WTC11 (cell line): Measurements from ENCODE around the gene GCG. TPM values are rescaled to one million over a fixed set of nuclear protein-coding genes. Genes with fewer than 3 reads are reported as not detected.

Source experiments
- ATAC-seq: fragments of 200-7000 bp; cut with Tn5 transposase; 2 replicates; pipeline ENCODE4 v1.10.0; 2021; ENCODE audit warnings: mild to moderate bottlenecking, moderate library complexity
- CTCF ChIA-PET: fragments of 300-600 bp; sonication (Branson Sonifier 250); formaldehyde crosslinking; loops from one replicate; lab custom pipeline; 2021; ENCODE audit warnings: antibody characterized with exemption; lab: Charles Lee
- POLR2A ChIA-PET: fragments of 350-600 bp; sonication (Branson Sonifier 250); formaldehyde crosslinking; loops from one replicate; lab custom pipeline; 2021; ENCODE audit warnings: antibody characterized with exemption; lab: Charles Lee
- DNase-seq: peaks from one replicate; pipeline ENCODE4 v3.0.0; 2021; ENCODE audit warnings: low spot score
- H3K27ac Mint-ChIP-seq: 2 replicates; pipeline ENCODE4 v1.8.0; 2021; ENCODE audit warnings: mixed read lengths
- H3K27me3 Mint-ChIP-seq: 2 replicates; pipeline ENCODE4 v1.8.0; 2021; ENCODE audit warnings: low read depth, mild to moderate bottlenecking, moderate library complexity, mixed read lengths
- H3K36me3 Mint-ChIP-seq: 2 replicates; pipeline ENCODE4 v1.8.0; 2021; ENCODE audit warnings: mixed read lengths
- H3K4me1 Mint-ChIP-seq: 2 replicates; pipeline ENCODE4 v1.8.0; 2022; ENCODE audit warnings: mixed read lengths
- H3K4me3 Mint-ChIP-seq: 2 replicates; pipeline ENCODE4 v1.8.0; 2021; ENCODE audit warnings: mild to moderate bottlenecking, moderate library complexity, mixed read lengths
- H3K9me3 Mint-ChIP-seq: 2 replicates; pipeline ENCODE4 v1.8.0; 2021; ENCODE audit warnings: mixed read lengths
- ATF1 ChIP-seq: sonication (generic); formaldehyde crosslinking; IDR thresholded peaks from 2 replicates; pipeline ENCODE4 v1.8.1; 2023; ENCODE audit warnings: mild to moderate bottlenecking, moderate library complexity, missing genetic modification reagents
- CREB1 ChIP-seq: sonication (generic); formaldehyde crosslinking; IDR thresholded peaks from 2 replicates; pipeline ENCODE4 v1.8.0; 2023; ENCODE audit warnings: mild to moderate bottlenecking, missing genetic modification reagents
- E2F1 ChIP-seq: sonication (generic); formaldehyde crosslinking; IDR thresholded peaks from 2 replicates; pipeline ENCODE4 v1.8.0; 2022; ENCODE audit warnings: mild to moderate bottlenecking, missing genetic modification reagents
- ERG ChIP-seq: fragments of 250-450 bp; sonication (Bioruptor Pico); IDR thresholded peaks from 2 replicates; pipeline ENCODE4 v1.8.0; 2021; ENCODE audit warnings: mild to moderate bottlenecking
- FOXP1 ChIP-seq: sonication (generic); formaldehyde crosslinking; IDR thresholded peaks from 2 replicates; pipeline ENCODE4 v1.8.0; 2022; ENCODE audit warnings: missing genetic modification reagents, mild to moderate bottlenecking, moderate library complexity, borderline replicate concordance
- GABPB1 ChIP-seq: sonication (generic); formaldehyde crosslinking; IDR thresholded peaks from 2 replicates; pipeline ENCODE4 v1.8.1; 2023; ENCODE audit warnings: mild to moderate bottlenecking, missing genetic modification reagents
- GTF2I ChIP-seq: fragments of 250-450 bp; sonication (Bioruptor Pico); conservative IDR thresholded peaks from 2 replicates; pipeline ENCODE4 v1.4.0; 2021; ENCODE audit warnings: mild to moderate bottlenecking
- HMGXB4 ChIP-seq: sonication (generic); formaldehyde crosslinking; IDR thresholded peaks from 2 replicates; pipeline ENCODE4 v1.8.1; 2023; ENCODE audit warnings: mild to moderate bottlenecking, moderate library complexity, missing genetic modification reagents
- JAZF1 ChIP-seq: fragments of 250-450 bp; sonication (Bioruptor Pico); IDR thresholded peaks from 2 replicates; pipeline ENCODE4 v1.9.0; 2021; ENCODE audit warnings: moderate library complexity, mild to moderate bottlenecking, inconsistent platforms
- RORB ChIP-seq: fragments of 250-450 bp; sonication (Bioruptor Pico); IDR thresholded peaks from 2 replicates; pipeline ENCODE4 v1.9.0; 2021; ENCODE audit warnings: mild to moderate bottlenecking
- SMAD3 ChIP-seq: sonication (generic); formaldehyde crosslinking; IDR thresholded peaks from 2 replicates; pipeline ENCODE4 v1.8.0; 2022; ENCODE audit warnings: missing genetic modification reagents, mild to moderate bottlenecking, borderline replicate concordance
- SMAD4 ChIP-seq: sonication (generic); formaldehyde crosslinking; IDR thresholded peaks from 2 replicates; pipeline ENCODE4 v1.8.0; 2022; ENCODE audit warnings: mild to moderate bottlenecking, missing genetic modification reagents
- TEAD4 ChIP-seq: sonication (generic); formaldehyde crosslinking; IDR thresholded peaks from 2 replicates; pipeline ENCODE4 v1.8.0; 2022; ENCODE audit warnings: mild to moderate bottlenecking, missing genetic modification reagents
- USF1 ChIP-seq: sonication (generic); formaldehyde crosslinking; IDR thresholded peaks from 2 replicates; pipeline ENCODE4 v1.8.0; 2022; ENCODE audit warnings: mild to moderate bottlenecking, missing genetic modification reagents
- ZBTB21 ChIP-seq: sonication (generic); formaldehyde crosslinking; IDR thresholded peaks from 2 replicates; pipeline ENCODE4 v1.8.1; 2023; ENCODE audit warnings: mild to moderate bottlenecking, missing genetic modification reagents, borderline replicate concordance
- ZNF671 ChIP-seq: fragments of 250-450 bp; sonication (Bioruptor Pico); IDR thresholded peaks from 2 replicates; pipeline ENCODE4 v1.8.0; 2021; ENCODE audit warnings: mild to moderate bottlenecking
- total RNA-seq: library from RNA; stranded (reverse); gene quantifications from 3 replicates; pipeline ENCODE4 v1.2.3, GENCODE V29; 2021
- TF ChIP-seq, protein P1 (sequence below): sonication (generic); formaldehyde crosslinking; IDR thresholded peaks from 2 replicates; pipeline ENCODE4 v1.8.1; 2022; ENCODE audit warnings: mild to moderate bottlenecking, missing genetic modification reagents, moderate library complexity, borderline replicate concordance
- TF ChIP-seq, protein P2 (sequence below): sonication (generic); formaldehyde crosslinking; IDR thresholded peaks from 2 replicates; pipeline ENCODE4 v1.8.0; 2023; ENCODE audit warnings: missing genetic modification reagents, mild to moderate bottlenecking, borderline replicate concordance
- TF ChIP-seq, protein P3 (sequence below): sonication (generic); formaldehyde crosslinking; IDR thresholded peaks from 2 replicates; pipeline ENCODE4 v1.8.1; 2022; ENCODE audit warnings: mild to moderate bottlenecking, moderate library complexity, missing genetic modification reagents
- TF ChIP-seq, protein P4 (sequence below): sonication (generic); formaldehyde crosslinking; IDR thresholded peaks from 2 replicates; pipeline ENCODE4 v1.8.1; 2022; ENCODE audit warnings: low read depth, missing genetic modification reagents, borderline replicate concordance

The GCG gene
- total RNA-seq, 1 experiment from 2014 or later: not detected

DNA sequence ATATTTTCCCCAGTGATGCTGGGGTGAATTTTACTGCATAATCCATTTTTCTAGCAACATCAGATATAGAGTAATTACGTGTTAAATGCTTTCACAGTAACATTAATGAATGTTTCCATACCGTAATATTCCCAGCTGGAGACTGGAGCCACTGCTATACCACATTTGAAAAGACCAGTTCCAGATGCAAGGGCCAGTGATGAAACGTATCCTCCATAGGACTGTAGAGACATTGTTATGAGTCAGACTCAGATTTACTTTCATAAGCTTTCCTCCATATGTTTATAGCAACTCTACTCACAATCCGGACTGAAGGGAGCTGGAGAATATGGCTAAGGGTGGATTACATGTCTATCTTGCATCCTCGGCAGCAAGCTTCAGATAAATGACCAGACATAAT, 22.7 kb upstream of the GCG start (continued):
- TF ChIP-seq E2F1 (CRISPR knock-in tag) (no peak), HMGXB4 (no peak), ERG (CRISPR knock-in tag) (no peak), ATF1 (CRISPR knock-in tag) (no peak)
- TF ChIP-seq, protein P1, sequence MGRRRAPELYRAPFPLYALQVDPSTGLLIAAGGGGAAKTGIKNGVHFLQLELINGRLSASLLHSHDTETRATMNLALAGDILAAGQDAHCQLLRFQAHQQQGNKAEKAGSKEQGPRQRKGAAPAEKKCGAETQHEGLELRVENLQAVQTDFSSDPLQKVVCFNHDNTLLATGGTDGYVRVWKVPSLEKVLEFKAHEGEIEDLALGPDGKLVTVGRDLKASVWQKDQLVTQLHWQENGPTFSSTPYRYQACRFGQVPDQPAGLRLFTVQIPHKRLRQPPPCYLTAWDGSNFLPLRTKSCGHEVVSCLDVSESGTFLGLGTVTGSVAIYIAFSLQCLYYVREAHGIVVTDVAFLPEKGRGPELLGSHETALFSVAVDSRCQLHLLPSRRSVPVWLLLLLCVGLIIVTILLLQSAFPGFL: no peak

GRCh38 chr2:162172802-162173370, 20.8 kb upstream of the GCG start:
- Mint-ChIP-seq H3K4me3 (no peak overlapping the region), H3K9me3 (no peaks in the 10 kb centered on the region), H3K4me1 (peaks cover 35% of the 10 kb centered on the region), H3K36me3 (no peaks in the 10 kb centered on the region), H3K27ac (no peak overlapping the region), H3K27me3 (no peaks in the 10 kb centered on the region)
- ChIA-PET POLR2A (no interaction called here), CTCF (interaction anchor here (1.3 to 1.7 kb wide), 2 partner anchors 18 to 19 kb away, joined by 3 to 5 read pairs; no protein-coding TSS in a partner anchor)
- DNase-seq: no peak
- ATAC-seq: no peak
- TF ChIP-seq CREB1 (CRISPR knock-in tag) (no peak), TEAD4 (CRISPR knock-in tag) (no peak), RORB (CRISPR knock-in tag) (no peak), ZBTB21 (CRISPR knock-in tag) (no peak)
- TF ChIP-seq, protein P2, sequence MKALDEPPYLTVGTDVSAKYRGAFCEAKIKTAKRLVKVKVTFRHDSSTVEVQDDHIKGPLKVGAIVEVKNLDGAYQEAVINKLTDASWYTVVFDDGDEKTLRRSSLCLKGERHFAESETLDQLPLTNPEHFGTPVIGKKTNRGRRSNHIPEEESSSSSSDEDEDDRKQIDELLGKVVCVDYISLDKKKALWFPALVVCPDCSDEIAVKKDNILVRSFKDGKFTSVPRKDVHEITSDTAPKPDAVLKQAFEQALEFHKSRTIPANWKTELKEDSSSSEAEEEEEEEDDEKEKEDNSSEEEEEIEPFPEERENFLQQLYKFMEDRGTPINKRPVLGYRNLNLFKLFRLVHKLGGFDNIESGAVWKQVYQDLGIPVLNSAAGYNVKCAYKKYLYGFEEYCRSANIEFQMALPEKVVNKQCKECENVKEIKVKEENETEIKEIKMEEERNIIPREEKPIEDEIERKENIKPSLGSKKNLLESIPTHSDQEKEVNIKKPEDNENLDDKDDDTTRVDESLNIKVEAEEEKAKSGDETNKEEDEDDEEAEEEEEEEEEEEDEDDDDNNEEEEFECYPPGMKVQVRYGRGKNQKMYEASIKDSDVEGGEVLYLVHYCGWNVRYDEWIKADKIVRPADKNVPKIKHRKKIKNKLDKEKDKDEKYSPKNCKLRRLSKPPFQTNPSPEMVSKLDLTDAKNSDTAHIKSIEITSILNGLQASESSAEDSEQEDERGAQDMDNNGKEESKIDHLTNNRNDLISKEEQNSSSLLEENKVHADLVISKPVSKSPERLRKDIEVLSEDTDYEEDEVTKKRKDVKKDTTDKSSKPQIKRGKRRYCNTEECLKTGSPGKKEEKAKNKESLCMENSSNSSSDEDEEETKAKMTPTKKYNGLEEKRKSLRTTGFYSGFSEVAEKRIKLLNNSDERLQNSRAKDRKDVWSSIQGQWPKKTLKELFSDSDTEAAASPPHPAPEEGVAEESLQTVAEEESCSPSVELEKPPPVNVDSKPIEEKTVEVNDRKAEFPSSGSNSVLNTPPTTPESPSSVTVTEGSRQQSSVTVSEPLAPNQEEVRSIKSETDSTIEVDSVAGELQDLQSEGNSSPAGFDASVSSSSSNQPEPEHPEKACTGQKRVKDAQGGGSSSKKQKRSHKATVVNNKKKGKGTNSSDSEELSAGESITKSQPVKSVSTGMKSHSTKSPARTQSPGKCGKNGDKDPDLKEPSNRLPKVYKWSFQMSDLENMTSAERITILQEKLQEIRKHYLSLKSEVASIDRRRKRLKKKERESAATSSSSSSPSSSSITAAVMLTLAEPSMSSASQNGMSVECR (CRISPR knock-in tag): no peak

DNA sequence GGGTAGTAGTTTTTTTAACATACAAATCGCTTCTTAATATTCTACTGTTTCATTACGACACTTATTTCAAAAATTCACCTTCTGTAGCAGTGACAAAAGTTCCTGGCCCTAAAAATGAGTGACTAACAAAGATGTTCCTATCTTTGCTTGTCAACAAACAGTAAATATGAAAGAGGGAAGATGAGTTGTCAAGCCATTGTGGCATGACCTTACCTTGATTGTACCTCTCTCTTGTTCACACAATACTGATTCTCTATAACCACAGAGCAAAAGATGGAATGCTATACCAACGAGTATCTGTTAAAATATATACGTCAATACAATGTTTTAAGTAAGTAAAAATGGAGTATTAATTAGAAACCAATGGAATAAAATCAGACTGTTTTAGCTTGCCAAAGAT, 14.7 kb upstream of the GCG start:
- no peaks in the 10 kb centered on the region for H3K36me3 Mint-ChIP-seq
- no peak for DNase-seq
- H3K4me1 Mint-ChIP-seq: peaks cover 11% of the 10 kb centered on the region
- no peaks in the 10 kb centered on the region for H3K27me3 Mint-ChIP-seq
- no peak for ATAC-seq
- H3K9me3 Mint-ChIP-seq: no peaks in the 10 kb centered on the region
- TF ChIP-seq FOXP1 (no peak), SMAD4 (CRISPR knock-in tag) (no peak), ZNF671 (CRISPR knock-in tag) (no peak), GTF2I (no peak), JAZF1 (CRISPR knock-in tag) (no peak), USF1 (no peak), GABPB1 (CRISPR knock-in tag) (no peak), SMAD3 (CRISPR knock-in tag) (no peak)
- TF ChIP-seq, protein P3, sequence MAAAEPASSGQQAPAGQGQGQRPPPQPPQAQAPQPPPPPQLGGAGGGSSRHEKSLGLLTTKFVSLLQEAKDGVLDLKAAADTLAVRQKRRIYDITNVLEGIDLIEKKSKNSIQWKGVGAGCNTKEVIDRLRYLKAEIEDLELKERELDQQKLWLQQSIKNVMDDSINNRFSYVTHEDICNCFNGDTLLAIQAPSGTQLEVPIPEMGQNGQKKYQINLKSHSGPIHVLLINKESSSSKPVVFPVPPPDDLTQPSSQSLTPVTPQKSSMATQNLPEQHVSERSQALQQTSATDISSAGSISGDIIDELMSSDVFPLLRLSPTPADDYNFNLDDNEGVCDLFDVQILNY (CRISPR knock-in tag): no peak
- TF ChIP-seq, protein P4, sequence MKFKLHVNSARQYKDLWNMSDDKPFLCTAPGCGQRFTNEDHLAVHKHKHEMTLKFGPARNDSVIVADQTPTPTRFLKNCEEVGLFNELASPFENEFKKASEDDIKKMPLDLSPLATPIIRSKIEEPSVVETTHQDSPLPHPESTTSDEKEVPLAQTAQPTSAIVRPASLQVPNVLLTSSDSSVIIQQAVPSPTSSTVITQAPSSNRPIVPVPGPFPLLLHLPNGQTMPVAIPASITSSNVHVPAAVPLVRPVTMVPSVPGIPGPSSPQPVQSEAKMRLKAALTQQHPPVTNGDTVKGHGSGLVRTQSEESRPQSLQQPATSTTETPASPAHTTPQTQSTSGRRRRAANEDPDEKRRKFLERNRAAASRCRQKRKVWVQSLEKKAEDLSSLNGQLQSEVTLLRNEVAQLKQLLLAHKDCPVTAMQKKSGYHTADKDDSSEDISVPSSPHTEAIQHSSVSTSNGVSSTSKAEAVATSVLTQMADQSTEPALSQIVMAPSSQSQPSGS (CRISPR knock-in tag): no peak
- H3K4me3 Mint-ChIP-seq: no peak overlapping the region
- ChIA-PET CTCF (no interaction called here), POLR2A (no interaction called here)
- H3K27ac Mint-ChIP-seq: no peak overlapping the region
